AG09319 (cell line): ENCODE results near the gene IGFLR1.

ENCODE experiments used
- DNase-seq: peaks from one replicate; pipeline ENCODE4 v3.0.0-alpha.2; 2010; ENCODE audit warnings: low read depth; ENCODE audit errors: extremely low read depth
- TF ChIP-seq, protein P1 (sequence below): IDR thresholded peaks from 2 replicates; pipeline ENCODE4 v1.5.1; 2011; ENCODE audit warnings: low read depth, mild to moderate bottlenecking, inconsistent platforms, low read length, moderate library complexity

Gene IGFLR1

DNA sequence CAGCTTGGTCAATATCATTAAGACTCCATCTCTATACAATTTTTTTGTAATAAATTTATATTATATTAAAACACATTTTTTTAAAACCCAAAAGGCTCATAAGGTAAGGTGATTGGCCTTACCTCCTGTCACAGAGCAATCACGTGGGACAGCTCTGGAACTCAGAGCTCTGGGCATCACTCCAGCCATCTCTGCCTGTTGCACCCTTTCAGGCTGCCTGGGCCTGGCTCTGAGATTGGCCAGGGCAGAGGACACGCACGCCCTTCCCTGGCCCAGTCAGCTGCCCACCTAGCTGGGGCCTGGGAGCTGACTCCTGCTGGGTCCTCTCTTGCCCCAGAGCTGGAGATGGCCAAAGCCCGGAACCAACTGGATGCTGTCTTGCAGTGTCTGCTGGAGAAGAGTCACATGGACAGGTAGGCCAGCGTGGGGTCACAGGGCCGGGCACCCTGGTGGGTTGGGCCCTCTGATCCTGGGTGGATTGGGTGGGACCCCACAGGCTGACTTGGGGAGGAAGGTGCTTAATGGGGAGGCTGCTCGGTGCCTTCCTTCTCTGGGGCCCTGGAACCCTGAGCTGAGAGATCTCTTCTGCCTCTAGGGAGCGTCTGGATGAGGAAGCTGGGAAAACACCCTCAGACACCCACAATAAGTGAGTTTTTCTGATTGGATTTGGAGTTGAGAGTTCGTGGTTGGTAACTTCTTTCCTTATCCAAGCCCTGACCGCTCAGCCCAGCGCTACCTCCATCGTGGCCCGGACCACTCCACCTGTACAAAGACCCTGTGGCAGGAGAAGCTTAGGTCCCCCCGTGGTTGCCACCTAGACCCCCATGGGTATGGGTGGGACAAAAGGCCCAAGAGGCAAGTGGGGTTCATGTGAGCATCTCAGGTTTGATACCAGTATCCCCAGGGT lies 9.8 kb upstream of the IGFLR1 start:
- no peak for DNase-seq

DNA sequence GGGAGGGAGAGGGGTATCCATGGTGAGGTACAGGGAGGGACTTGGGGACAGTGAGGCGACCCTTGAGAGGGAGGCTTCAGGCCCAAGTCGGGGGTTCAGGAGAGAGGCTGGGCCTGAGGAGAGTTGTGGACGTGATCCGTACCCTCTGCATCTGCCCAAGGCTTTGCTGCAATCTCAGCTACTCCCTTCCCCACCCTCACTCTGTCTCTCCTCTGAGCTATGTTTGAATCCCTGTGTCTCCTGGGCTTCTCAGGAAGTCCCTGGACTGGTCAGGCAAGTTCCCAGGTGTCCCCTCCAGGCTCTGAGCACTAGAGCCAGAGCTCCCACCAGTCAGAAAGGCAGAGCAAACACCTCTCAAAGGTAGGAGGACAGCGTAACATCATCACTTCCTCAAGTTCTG lies 7.9 kb upstream of the IGFLR1 start:
- TF ChIP-seq, protein P1, sequence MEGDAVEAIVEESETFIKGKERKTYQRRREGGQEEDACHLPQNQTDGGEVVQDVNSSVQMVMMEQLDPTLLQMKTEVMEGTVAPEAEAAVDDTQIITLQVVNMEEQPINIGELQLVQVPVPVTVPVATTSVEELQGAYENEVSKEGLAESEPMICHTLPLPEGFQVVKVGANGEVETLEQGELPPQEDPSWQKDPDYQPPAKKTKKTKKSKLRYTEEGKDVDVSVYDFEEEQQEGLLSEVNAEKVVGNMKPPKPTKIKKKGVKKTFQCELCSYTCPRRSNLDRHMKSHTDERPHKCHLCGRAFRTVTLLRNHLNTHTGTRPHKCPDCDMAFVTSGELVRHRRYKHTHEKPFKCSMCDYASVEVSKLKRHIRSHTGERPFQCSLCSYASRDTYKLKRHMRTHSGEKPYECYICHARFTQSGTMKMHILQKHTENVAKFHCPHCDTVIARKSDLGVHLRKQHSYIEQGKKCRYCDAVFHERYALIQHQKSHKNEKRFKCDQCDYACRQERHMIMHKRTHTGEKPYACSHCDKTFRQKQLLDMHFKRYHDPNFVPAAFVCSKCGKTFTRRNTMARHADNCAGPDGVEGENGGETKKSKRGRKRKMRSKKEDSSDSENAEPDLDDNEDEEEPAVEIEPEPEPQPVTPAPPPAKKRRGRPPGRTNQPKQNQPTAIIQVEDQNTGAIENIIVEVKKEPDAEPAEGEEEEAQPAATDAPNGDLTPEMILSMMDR = no peak
- DNase-seq = no peak

More for the DNA sequence above, 9.8 kb upstream of the IGFLR1 start:
- TF ChIP-seq, protein P1 = no peak

DNA sequence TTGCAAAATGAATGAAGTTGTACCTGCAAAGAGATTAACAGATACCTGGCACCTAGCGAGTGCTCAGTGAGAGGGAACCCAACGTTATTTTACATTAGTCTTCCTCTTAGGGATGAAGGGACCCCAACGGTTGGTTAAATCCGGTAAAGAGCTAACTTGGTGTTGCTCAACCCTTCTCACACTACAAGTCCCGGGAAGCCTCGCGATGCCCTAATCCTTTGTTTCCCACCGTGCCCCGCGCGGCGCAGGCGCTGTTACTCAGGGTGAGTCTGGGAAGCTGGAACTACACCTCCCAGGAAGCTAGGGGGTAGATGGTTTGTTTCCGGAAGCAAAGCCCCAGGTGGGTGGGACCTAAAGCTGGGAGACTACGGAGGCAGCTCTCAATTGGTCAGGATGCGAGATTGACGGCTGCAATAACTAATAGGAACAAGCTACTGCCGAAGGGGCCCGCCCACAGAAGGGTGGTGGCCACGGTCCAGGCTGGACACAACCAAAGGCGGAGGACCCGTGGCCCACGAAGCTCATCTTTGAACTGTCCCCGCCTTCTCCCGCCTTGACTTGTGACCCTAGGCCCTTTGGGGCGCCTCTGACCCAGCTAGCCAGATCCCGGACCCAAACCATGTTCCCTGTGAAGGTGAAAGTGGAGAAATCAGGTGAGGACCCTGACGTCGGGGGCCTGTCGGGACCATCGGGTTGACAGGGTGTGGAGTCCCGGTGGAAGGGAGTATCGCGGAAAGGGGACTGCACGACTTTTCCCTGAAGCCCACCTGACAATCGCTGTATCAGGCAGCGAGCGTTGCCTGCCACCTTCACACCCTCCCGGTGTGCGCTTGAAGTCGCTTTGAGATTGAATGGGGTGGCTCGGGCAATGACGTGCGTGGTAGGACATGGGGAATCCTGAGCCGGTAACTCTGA lies 6.1 kb upstream of the IGFLR1 start, which contains the start of gene LIN37:
Gene LIN37, plus strand, starts transcription at position 471 of the 915 bp plus-strand sequence. Its CDS starts 149 bp downstream, at position 620.
- TF ChIP-seq, protein P1 = no peak
- peak; percentile 99 for DNase-seq

DNA sequence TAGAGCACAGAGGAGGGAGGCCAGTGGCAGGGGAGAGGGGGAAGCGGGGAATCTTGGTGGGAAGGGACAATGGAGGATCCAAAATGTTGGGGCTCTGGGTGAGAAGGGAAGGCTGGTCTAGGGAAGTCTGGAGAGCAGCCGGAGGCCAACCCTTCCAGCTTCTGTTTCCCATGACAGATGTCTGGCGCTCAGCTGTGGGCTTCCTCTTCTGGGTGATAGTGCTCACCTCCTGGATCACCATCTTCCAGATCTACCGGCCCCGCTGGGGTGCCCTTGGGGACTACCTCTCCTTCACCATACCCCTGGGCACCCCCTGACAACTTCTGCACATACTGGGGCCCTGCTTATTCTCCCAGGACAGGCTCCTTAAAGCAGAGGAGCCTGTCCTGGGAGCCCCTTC lies 4.3 kb upstream of the IGFLR1 start:
- no peak for DNase-seq
- TF ChIP-seq, protein P1 = no peak

DNA sequence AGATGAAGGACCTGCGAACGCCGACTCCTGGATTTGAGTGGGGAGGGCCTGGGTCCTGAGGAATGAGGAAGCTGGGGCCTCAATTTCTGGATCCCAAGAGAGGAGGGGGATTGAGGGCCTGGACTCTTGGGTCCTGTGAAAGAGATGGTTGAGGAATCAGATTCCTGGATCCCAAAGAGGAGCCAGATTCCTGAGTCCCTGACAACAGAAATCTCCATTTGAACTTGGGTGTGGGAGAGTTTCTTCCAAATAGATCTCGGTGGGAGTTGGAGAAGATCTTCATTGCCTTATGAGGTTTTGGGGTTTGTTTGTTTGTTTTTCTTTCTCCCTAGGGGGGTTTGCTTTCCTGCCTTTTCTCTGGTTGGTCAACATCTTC lies 3.8 kb upstream of the IGFLR1 start:
- DNase-seq = no peak
- TF ChIP-seq, protein P1 = no peak

DNA sequence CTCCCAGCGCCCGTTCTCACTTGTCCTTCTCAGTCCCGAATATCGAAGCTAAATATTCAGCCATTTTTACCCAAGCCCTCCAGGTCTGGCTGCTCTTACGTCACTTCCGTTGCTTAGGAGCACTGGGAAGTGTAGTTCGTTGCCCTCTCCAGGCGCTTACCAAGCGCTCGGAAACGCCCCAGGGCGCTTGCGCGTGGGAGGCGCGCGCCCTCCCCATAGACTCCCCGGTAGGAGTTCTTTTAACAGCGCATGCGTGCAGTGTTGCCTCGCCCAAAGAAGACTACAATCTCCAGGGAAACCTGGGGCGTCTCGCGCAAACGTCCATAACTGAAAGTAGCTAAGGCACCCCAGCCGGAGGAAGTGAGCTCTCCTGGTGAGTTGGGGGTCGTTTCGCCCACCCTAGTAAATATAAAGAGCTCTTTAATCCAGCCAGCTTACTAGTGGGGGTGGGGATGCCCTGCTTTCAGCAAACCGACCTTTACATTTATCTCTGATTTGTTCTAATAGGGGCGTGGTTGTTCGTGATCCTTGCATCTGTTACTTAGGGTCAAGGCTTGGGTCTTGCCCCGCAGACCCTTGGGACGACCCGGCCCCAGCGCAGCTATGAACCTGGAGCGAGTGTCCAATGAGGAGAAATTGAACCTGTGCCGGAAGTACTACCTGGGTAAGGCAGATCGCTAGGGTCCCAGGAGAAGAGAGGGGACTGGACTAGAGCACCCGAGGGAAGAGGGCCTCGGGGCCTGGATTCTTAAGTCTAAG lies 3.3 kb upstream of the IGFLR1 start, which contains the start of the genes PSENEN and U2AF1L4:
Gene PSENEN, plus strand, starts transcription at position 324 of the 759 bp plus-strand sequence. Its CDS starts 280 bp downstream, at position 604.
Gene U2AF1L4, minus strand, starts transcription at position 91 of the 759 bp plus-strand sequence. Its CDS starts 27 bp downstream, at position 64.
- peak; percentile 99 for DNase-seq
- TF ChIP-seq, protein P1 = no peak
